GM23248 (cell line): Measurements from ENCODE around the gene BDH2. TPM values are rescaled to one million over a fixed set of nuclear protein-coding genes. Genes with fewer than 3 reads are reported as not detected.
A peak's percentile ranks its signal among the peaks of the same experiment; 100 is the strongest.

Source experiments
- DNase-seq: peaks from one replicate; pipeline ENCODE4 v3.0.0-alpha.2; 2015
- H2AFZ ChIP-seq: fragments of 200-600 bp; sonication (generic); 2 replicates; pipeline ENCODE4 v1.6.1; 2016; ENCODE audit warnings: antibody characterized with exemption
- H3F3A ChIP-seq: fragments of 200-600 bp; sonication (generic); 2 replicates; pipeline ENCODE4 v1.6.1; 2016; ENCODE audit warnings: mild to moderate bottlenecking, antibody characterized with exemption, mixed run types; ENCODE audit not compliant: insufficient read depth
- H3K27ac ChIP-seq: fragments of 200-600 bp; sonication (generic); 2 replicates; pipeline ENCODE4 v1.5.1; 2016; ENCODE audit warnings: mild to moderate bottlenecking
- H3K27me3 ChIP-seq: fragments of 200-600 bp; sonication (generic); replicated peaks from 2 replicates; pipeline ENCODE4 v1.6.1; 2016; ENCODE audit warnings: mild to moderate bottlenecking; ENCODE audit not compliant: insufficient read depth
- H3K36me3 ChIP-seq: fragments of 200-600 bp; sonication (generic); 2 replicates; pipeline ENCODE4 v1.6.1; 2016; ENCODE audit warnings: low read depth, mild to moderate bottlenecking
- H3K4me1 ChIP-seq: fragments of 200-600 bp; sonication (generic); 2 replicates; pipeline ENCODE4 v1.6.1; 2016; ENCODE audit warnings: mild to moderate bottlenecking; ENCODE audit not compliant: insufficient read depth
- H3K4me2 ChIP-seq: fragments of 200-600 bp; sonication (generic); one replicate; pipeline ENCODE4 v1.6.1; 2016; ENCODE audit warnings: mild to moderate bottlenecking; ENCODE audit not compliant: unreplicated experiment
- H3K4me3 ChIP-seq: fragments of 200-600 bp; sonication (generic); 2 replicates; pipeline ENCODE4 v1.5.1; 2016; ENCODE audit warnings: mild to moderate bottlenecking
- H3K79me2 ChIP-seq: fragments of 200-600 bp; sonication (generic); 2 replicates; pipeline ENCODE4 v1.6.1; 2016; ENCODE audit warnings: mild to moderate bottlenecking; ENCODE audit not compliant: insufficient read depth
- H3K9ac ChIP-seq: fragments of 200-600 bp; sonication (generic); 2 replicates; pipeline ENCODE4 v1.6.1; 2016; ENCODE audit warnings: mild to moderate bottlenecking
- H3K9me2 ChIP-seq: fragments of 200-600 bp; sonication (generic); 2 replicates; pipeline ENCODE4 v1.6.1; 2016; ENCODE audit warnings: mixed run types, mild to moderate bottlenecking, moderate library complexity; ENCODE audit not compliant: insufficient read depth
- H3K9me3 ChIP-seq: fragments of 200-600 bp; sonication (generic); one replicate; pipeline ENCODE4 v1.6.1; 2017; ENCODE audit warnings: low read depth
- H4K20me1 ChIP-seq: fragments of 200-600 bp; sonication (generic); 2 replicates; pipeline ENCODE4 v1.6.0; 2016; ENCODE audit not compliant: insufficient read depth
- EZH2 ChIP-seq: fragments of 200-600 bp; sonication (generic); IDR thresholded peaks from 2 replicates; pipeline ENCODE4 v1.6.1; 2018; ENCODE audit warnings: antibody characterized with exemption, mild to moderate bottlenecking; ENCODE audit not compliant: insufficient read depth, poor library complexity, severe bottlenecking
- EZH2phosphoT487 ChIP-seq: fragments of 200-600 bp; sonication (generic); IDR thresholded peaks from 2 replicates; pipeline ENCODE4 v1.6.1; 2018; ENCODE audit warnings: antibody characterized with exemption, moderate library complexity, mild to moderate bottlenecking, low read depth; ENCODE audit not compliant: insufficient read depth
- WGBS, 2 experiments: methylation state at CpG; one replicate each; pipeline ENCODE4 v1.1.6; 2015 to 2017; ENCODE audit warnings: low lambda C conversion rate in 2 of 2, low coverage in 1 of 2; ENCODE audit errors: missing lambda C conversion rate in 2 of 2; 5-methylcytosine and 5-hydroxymethylcytosine counted together
- in situ Hi-C: fragments of 300-500 bp; cut with MboI; formaldehyde crosslinking; loops from 2 replicates; pipeline ENCODE4 v1.15.0; 2020
- polyA plus RNA-seq: library from polyadenylated mRNA; unstranded; fragments of >200 nt; fragmentation: Nextera tagmentation; extraction: Ambion mirVana; gene quantifications from 2 replicates; pipeline ENCODE4 v1.2.1, GENCODE V29; 2016
- total RNA-seq: library from RNA; depleted of rRNA; stranded (reverse); fragments of >200 nt; shearing (Covaris generic); gene quantifications from 2 replicates; pipeline ENCODE4 v1.2.3, GENCODE V29; 2014

The BDH2 gene
- total and polyA plus RNA-seq, 2 experiments from 2014 or later: 57.9 to 71.1 TPM

GRCh38 chr4:103108542-103108941, 8.9 kb upstream of the BDH2 start:
- in situ Hi-C loops: loop anchor here (10.0 kb wide), 1 partner anchor 484 kb away; no protein-coding TSS in a partner anchor
- peaks cover 9% of the 10 kb centered on the region; the same call in 1 of the 2 replicates for H3K4me1 ChIP-seq
- H3K27me3 ChIP-seq: no peaks in the 10 kb centered on the region
- no peak overlapping the region for H3K4me3 ChIP-seq
- TF ChIP-seq EZH2: no peak
- H3K9me3 ChIP-seq: no peaks in the 10 kb centered on the region
- no peaks in the 10 kb centered on the region; the same call in 1 of the 2 replicates for H3K36me3 ChIP-seq
- 92 to 99% methylated on average over 4 of the region's 4 CpGs for WGBS, 2 experiments
- no peak overlapping the region for H3K27ac ChIP-seq
- no peaks in the 10 kb centered on the region for H3K9me2 ChIP-seq
- DNase-seq: no peak
- H3K79me2 ChIP-seq: no peaks in the 10 kb centered on the region
- H4K20me1 ChIP-seq: no peaks in the 10 kb centered on the region
- peaks cover 3% of the 10 kb centered on the region; the same call in 1 of the 2 replicates for H3F3A ChIP-seq
- H3K4me2 ChIP-seq: no peak overlapping the region
- no peak overlapping the region for H3K9ac ChIP-seq
- H2AFZ ChIP-seq: no peak overlapping the region

DNA sequence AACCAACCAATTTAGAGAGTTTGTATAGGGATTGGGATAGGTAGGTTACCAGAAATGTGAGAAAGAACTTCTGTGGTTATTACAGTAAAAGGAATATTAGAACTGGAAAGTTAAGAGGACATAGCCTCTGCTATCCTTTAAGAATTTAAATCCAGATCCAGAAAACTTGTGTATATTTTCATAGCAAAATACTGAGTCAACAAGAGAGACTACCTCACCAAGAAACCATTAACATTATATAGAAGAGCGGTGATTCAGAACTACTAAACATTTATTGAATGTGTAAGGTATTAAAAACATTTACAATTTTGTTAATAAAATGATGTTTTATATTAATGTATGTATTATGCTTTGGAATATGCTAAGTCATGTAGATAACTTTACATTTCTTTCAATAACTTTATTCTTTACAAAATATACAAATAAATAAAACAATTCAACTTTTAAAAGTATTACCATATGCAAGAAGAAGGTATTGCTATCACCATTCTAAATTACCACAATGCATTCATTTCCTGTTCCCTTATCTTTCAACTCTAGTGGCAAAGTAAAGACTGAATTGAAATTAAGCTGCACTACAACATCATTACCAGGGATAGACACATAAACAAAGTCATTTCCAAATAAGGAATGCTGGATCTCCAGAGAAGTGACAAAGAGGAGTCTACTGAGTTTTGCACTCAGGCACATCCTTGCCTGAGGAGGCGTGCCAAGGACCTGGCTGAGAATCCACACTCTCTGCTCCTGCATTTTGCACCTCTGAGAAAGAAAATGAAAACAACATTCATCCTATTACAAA, 6.1 kb upstream of the BDH2 start:
- no peaks in the 10 kb centered on the region for H3K9me2 ChIP-seq
- peaks cover 3% of the 10 kb centered on the region; the same call in 1 of the 2 replicates for H3F3A ChIP-seq
- no peak overlapping the region for H3K4me2 ChIP-seq
- no peaks in the 10 kb centered on the region for H3K27me3 ChIP-seq
- H3K36me3 ChIP-seq: no peaks in the 10 kb centered on the region; the same call in 1 of the 2 replicates
- in situ Hi-C loops: loop anchor here (10.0 kb wide), 1 partner anchor 481 kb away; no protein-coding TSS in a partner anchor
- no peaks in the 10 kb centered on the region for H3K9me3 ChIP-seq
- H2AFZ ChIP-seq: 0 out of 2 replicates have a peak overlapping the region, but pooled peaks have one; percentile 34
- H3K79me2 ChIP-seq: no peaks in the 10 kb centered on the region
- TF ChIP-seq EZH2phosphoT487 (no peak), EZH2 (no peak)
- peaks cover 9% of the 10 kb centered on the region; the same call in 1 of the 2 replicates for H3K4me1 ChIP-seq
- DNase-seq: peak; percentile 26
- H3K27ac ChIP-seq: no peak overlapping the region
- 94 to 96% methylated on average over 2 of the region's 2 CpGs for WGBS, 2 experiments
- H4K20me1 ChIP-seq: no peaks in the 10 kb centered on the region
- no peak overlapping the region for H3K9ac ChIP-seq
- no peak overlapping the region for H3K4me3 ChIP-seq

DNA sequence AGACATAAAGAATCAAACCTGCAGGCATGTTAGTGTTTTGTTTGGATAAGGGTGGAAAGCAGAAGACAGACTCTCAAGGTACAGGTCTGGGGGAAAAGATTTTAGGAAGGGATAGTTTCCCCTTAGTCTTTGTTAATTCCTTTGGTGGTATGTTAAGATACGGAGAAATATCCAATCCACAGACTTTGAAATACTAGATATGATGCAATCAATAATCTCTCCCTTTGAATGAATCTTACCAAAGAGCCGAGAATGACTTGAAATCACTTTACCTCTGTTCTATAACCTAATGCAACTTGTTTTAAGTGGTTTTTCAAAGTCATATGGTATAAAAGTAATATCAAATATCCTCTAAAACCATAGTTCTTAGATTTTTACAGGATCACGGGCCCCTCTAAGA, 5.3 kb upstream of the BDH2 start:
- H4K20me1 ChIP-seq: no peaks in the 10 kb centered on the region

GRCh38 chr4:103100691-103101090, 1.1 kb upstream of the BDH2 start:
- H3K4me1 ChIP-seq: peaks cover 19% of the 10 kb centered on the region
- no peak overlapping the region for H3K4me2 ChIP-seq
- WGBS, 2 experiments: 52% methylated on average over 5 of the region's 5 CpGs
- no peaks in the 10 kb centered on the region for H3K9me2 ChIP-seq
- no peak overlapping the region for H2AFZ ChIP-seq
- peaks cover 29% of the 10 kb centered on the region for H3K79me2 ChIP-seq
- in situ Hi-C loops: loop anchor here (10.0 kb wide), 1 partner anchor 476 kb away; no protein-coding TSS in a partner anchor
- H3K4me3 ChIP-seq: no peak overlapping the region
- no peaks in the 10 kb centered on the region for H4K20me1 ChIP-seq
- no peak for DNase-seq
- H3K36me3 ChIP-seq: no peaks in the 10 kb centered on the region
- peaks cover 14% of the 10 kb centered on the region; the same call in 1 of the 2 replicates for H3F3A ChIP-seq
- no peak overlapping the region for H3K9ac ChIP-seq
- TF ChIP-seq EZH2 (no peak), EZH2phosphoT487 (no peak)
- no peaks in the 10 kb centered on the region for H3K27me3 ChIP-seq
- H3K9me3 ChIP-seq: no peaks in the 10 kb centered on the region
- H3K27ac ChIP-seq: no peak overlapping the region

More for the DNA sequence above, 5.3 kb upstream of the BDH2 start:
- Histone ChIP-seq H3K27ac (no peak overlapping the region), H2AFZ (no peak overlapping the region), H3F3A (peaks cover 3% of the 10 kb centered on the region; the same call in 1 of the 2 replicates), H3K9ac (no peak overlapping the region), H3K9me3 (no peaks in the 10 kb centered on the region), H3K4me1 (peaks cover 9% of the 10 kb centered on the region; the same call in 1 of the 2 replicates), H3K27me3 (no peaks in the 10 kb centered on the region), H3K4me2 (no peak overlapping the region), H3K9me2 (no peaks in the 10 kb centered on the region), H3K4me3 (no peak overlapping the region), H3K36me3 (no peaks in the 10 kb centered on the region; the same call in 1 of the 2 replicates), H3K79me2 (no peaks in the 10 kb centered on the region)
- in situ Hi-C loops: loop anchor here (10.0 kb wide), 1 partner anchor 480 kb away; no protein-coding TSS in a partner anchor
- 97 to 98% methylated on average over 3 of the region's 3 CpGs for whole genome bisulfite sequencing, 2 experiments
- DNase-seq: no peak
- TF ChIP-seq EZH2phosphoT487 (no peak), EZH2 (no peak)
